PFSK-1 (cell line): ENCODE measurements around the gene EIF2AK3.

Experiments
- FOXP2 ChIP-seq: optimal IDR thresholded peaks from 2 replicates; pipeline ENCODE3; 2011; ENCODE audit warnings: borderline replicate concordance, control low read depth, inconsistent platforms; ENCODE audit not compliant: insufficient read depth; ENCODE audit errors: extremely low read length, extremely low read depth
- POLR2AphosphoS5 ChIP-seq: IDR thresholded peaks from 2 replicates; pipeline ENCODE4 v1.6.1; 2012; ENCODE audit warnings: low read depth, mild to moderate bottlenecking, control low read depth, low read length, moderate library complexity
- SIN3A ChIP-seq: IDR thresholded peaks from 2 replicates; pipeline ENCODE4 v1.6.1; 2012; ENCODE audit warnings: mild to moderate bottlenecking, low read length, moderate library complexity, borderline replicate concordance; ENCODE audit not compliant: insufficient read depth
- TAF1 ChIP-seq: IDR thresholded peaks from 2 replicates; pipeline ENCODE4 v1.6.1; 2012; ENCODE audit warnings: low read length, control low read depth, borderline replicate concordance; ENCODE audit not compliant: insufficient read depth
- TF ChIP-seq, protein P1 (sequence below), 2 experiments: IDR thresholded peaks; 2 replicates each; pipeline versions ENCODE4 v1.6.1 to v1.8.0; 2011 to 2012; ENCODE audit warnings: low read depth in 2 of 2, low read length in 2 of 2, control low read depth in 1 of 2, inconsistent platforms in 1 of 2, mild to moderate bottlenecking in 1 of 2, moderate library complexity in 1 of 2; ENCODE audit not compliant: insufficient read depth in 1 of 2

DNA sequence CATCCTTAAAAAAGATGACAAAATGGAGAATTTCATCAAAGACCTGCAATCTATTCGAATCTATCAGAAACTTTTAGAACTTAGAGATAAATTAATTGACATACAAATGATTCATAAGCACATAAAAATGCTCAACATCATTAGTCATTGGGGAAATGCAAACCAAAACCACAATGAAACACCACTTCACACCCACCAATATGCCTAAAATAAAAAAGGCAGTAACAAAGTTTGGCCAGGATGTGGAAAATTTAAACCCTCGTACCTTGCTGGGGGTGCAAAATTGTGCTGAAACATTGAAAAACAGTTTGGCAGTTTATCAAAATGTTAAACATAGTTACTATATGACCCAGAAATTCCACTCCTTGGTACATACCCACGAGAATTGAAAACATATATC lies 11.5 kb upstream of the EIF2AK3 start:
- TF ChIP-seq POLR2AphosphoS5: no peak
- no peak for TF ChIP-seq SIN3A
- TF ChIP-seq TAF1: no peak
- TF ChIP-seq, protein P1, sequence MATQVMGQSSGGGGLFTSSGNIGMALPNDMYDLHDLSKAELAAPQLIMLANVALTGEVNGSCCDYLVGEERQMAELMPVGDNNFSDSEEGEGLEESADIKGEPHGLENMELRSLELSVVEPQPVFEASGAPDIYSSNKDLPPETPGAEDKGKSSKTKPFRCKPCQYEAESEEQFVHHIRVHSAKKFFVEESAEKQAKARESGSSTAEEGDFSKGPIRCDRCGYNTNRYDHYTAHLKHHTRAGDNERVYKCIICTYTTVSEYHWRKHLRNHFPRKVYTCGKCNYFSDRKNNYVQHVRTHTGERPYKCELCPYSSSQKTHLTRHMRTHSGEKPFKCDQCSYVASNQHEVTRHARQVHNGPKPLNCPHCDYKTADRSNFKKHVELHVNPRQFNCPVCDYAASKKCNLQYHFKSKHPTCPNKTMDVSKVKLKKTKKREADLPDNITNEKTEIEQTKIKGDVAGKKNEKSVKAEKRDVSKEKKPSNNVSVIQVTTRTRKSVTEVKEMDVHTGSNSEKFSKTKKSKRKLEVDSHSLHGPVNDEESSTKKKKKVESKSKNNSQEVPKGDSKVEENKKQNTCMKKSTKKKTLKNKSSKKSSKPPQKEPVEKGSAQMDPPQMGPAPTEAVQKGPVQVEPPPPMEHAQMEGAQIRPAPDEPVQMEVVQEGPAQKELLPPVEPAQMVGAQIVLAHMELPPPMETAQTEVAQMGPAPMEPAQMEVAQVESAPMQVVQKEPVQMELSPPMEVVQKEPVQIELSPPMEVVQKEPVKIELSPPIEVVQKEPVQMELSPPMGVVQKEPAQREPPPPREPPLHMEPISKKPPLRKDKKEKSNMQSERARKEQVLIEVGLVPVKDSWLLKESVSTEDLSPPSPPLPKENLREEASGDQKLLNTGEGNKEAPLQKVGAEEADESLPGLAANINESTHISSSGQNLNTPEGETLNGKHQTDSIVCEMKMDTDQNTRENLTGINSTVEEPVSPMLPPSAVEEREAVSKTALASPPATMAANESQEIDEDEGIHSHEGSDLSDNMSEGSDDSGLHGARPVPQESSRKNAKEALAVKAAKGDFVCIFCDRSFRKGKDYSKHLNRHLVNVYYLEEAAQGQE (IDR thresholded peaks at IDR 0.05; ENCODE audit: insufficient read depth in 1 of 2, low read depth in 2 of 2, low read length in 2 of 2): no peak
- TF ChIP-seq FOXP2: no peak
